Thyroid gland (tissue), 4 donors: ENCODE measurements around the gene TMCO4. TPM values are rescaled to one million over a fixed set of nuclear protein-coding genes. Genes with fewer than 3 reads are reported as not detected.

Source experiments
- DNase-seq, 2 donors: peaks; one replicate each; pipeline ENCODE4 v3.0.0-alpha.2; 2019
- H3K27ac ChIP-seq, 3 donors: fragments of 200-600 bp; sonication (generic); 1 replicate in 2 of 3; 2 replicates in 1 of 3; pipeline ENCODE4 v1.5.1; 2016 to 2019; ENCODE audit warnings: mild to moderate bottlenecking in 1 of 3, moderate library complexity in 1 of 3
- H3K27me3 ChIP-seq: fragments of 200-600 bp; sonication (generic); one replicate; pipeline ENCODE4 v1.5.1; 2019
- H3K36me3 ChIP-seq, 2 donors: fragments of 200-600 bp; sonication (generic); one replicate each; pipeline ENCODE4 v1.5.1; 2016 to 2019
- H3K4me1 ChIP-seq, 2 donors: fragments of 200-600 bp; sonication (generic); one replicate each; pipeline ENCODE4 v1.5.1; 2017 to 2019
- H3K4me3 ChIP-seq, 3 donors: fragments of 200-600 bp; sonication (generic); replicated peaks in 1 of 3; 1 replicate in 2 of 3; 2 replicates in 1 of 3; pipeline ENCODE4 v1.5.1; 2016; ENCODE audit warnings: mild to moderate bottlenecking in 1 of 3
- H3K9me3 ChIP-seq: fragments of 200-600 bp; sonication (generic); one replicate; pipeline ENCODE4 v1.5.1; 2017
- POLR2A ChIP-seq, 2 donors: fragments of 450-650 bp; IDR thresholded peaks; one replicate each; pipeline ENCODE4 v1.6.1; 2017; ENCODE audit warnings: antibody characterized with exemption in 2 of 2, mild to moderate bottlenecking in 2 of 2, moderate library complexity in 1 of 2
- WGBS, 2 donors: methylation state at CpG; one replicate each; pipeline ENCODE4 v1.1.5; 2017; 5-methylcytosine and 5-hydroxymethylcytosine counted together
- intact Hi-C: fragments of 100-400 bp; cut with DNase I; formaldehyde crosslinking; loops from one replicate; pipeline ENCODE4 v1.15.1; 2023
- total RNA-seq, 4 donors: library from RNA; depleted of rRNA; stranded (reverse); fragments of >200 nt; gene quantifications; one replicate each; pipeline ENCODE4 v1.2.3, GENCODE V29; 2016
- TF ChIP-seq, protein P1 (sequence below), 6 experiments: fragments of 200-600 bp in 3 of 6; fragments of 450-650 bp in 3 of 6; sonication (generic) in 3 of 6; IDR thresholded peaks; one replicate each; pipeline ENCODE4 v1.5.1; 2016 to 2019; ENCODE audit warnings: antibody characterized with exemption in 6 of 6, mild to moderate bottlenecking in 2 of 6, inconsistent platforms in 1 of 6, moderate library complexity in 1 of 6

The TMCO4 gene
- total RNA-seq, 4 donors from 2014 or later, result 34.3 to 67.7 (median 61.4) TPM

GRCh38 chr1:19744335-19744743, 55.4 kb downstream of the TMCO4 start:
- 92 to 93% methylated on average over 4 of the region's 4 CpGs for WGBS, 2 donors
- no peak for DNase-seq
- Histone ChIP-seq H3K27ac (no peak overlapping the region), H3K4me1 (no peaks in the 10 kb centered on the region), H3K4me3 (no peak overlapping the region), H3K9me3 (no peaks in the 10 kb centered on the region), H3K36me3 (peaks cover 11 to 27% of the 10 kb centered on the region in 2 donors), H3K27me3 (no peaks in the 10 kb centered on the region)
- intact Hi-C loops, result no loop called here
- TF ChIP-seq, protein P1, sequence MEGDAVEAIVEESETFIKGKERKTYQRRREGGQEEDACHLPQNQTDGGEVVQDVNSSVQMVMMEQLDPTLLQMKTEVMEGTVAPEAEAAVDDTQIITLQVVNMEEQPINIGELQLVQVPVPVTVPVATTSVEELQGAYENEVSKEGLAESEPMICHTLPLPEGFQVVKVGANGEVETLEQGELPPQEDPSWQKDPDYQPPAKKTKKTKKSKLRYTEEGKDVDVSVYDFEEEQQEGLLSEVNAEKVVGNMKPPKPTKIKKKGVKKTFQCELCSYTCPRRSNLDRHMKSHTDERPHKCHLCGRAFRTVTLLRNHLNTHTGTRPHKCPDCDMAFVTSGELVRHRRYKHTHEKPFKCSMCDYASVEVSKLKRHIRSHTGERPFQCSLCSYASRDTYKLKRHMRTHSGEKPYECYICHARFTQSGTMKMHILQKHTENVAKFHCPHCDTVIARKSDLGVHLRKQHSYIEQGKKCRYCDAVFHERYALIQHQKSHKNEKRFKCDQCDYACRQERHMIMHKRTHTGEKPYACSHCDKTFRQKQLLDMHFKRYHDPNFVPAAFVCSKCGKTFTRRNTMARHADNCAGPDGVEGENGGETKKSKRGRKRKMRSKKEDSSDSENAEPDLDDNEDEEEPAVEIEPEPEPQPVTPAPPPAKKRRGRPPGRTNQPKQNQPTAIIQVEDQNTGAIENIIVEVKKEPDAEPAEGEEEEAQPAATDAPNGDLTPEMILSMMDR (IDR thresholded peaks at IDR 0.05), result no peak
- no peak for TF ChIP-seq POLR2A (IDR thresholded peaks at IDR 0.05)

- intact Hi-C loops, result no loop called here
- 89 to 92% methylated on average over 9 of the region's 9 CpGs for WGBS, 2 donors
- DNase-seq, result no peak
- Histone ChIP-seq H3K4me1 (no peaks in the 10 kb centered on the region), H3K9me3 (no peaks in the 10 kb centered on the region), H3K4me3 (no peak overlapping the region), H3K27me3 (no peaks in the 10 kb centered on the region), H3K36me3 (peaks cover 11 to 27% of the 10 kb centered on the region in 2 donors), H3K27ac (no peak overlapping the region)
- TF ChIP-seq, protein P1 (IDR thresholded peaks at IDR 0.05), result no peak
- TF ChIP-seq POLR2A (IDR thresholded peaks at IDR 0.05), result no peak
Observed at GRCh38 chr1:19743793-19744192, 55.9 kb downstream of the TMCO4 start.

GRCh38 chr1:19743180-19743579, 56.5 kb downstream of the TMCO4 start:
- TF ChIP-seq, protein P1 (IDR thresholded peaks at IDR 0.05), result no peak
- TF ChIP-seq POLR2A (IDR thresholded peaks at IDR 0.05), result no peak
- 96 to 97% methylated on average over 3 of the region's 3 CpGs for WGBS, 2 donors

DNA sequence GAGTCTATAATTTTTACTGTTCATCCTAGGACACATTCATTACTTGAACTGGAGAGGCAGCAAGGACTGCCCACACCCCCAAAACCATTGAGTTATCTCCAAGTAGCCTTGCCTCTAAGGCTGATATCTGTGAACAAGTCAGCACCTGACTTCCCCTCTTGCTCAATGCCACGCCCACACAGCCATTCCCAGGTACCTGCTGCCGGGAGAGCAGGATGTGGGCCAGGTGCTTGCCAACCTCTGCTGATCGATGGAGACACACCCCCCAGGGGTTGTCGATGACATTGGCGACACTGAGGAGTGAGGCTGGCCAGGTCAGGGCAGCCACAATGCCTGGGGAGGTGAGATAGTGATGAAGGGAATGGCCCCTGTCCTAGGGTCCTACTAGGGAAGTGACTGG, 60.1 kb downstream of the TMCO4 start:
- 84 to 96% methylated on average over 5 of the region's 5 CpGs for WGBS, 2 donors
- no peak overlapping the region for H3K27ac ChIP-seq
- peaks cover 0 to 13% of the 10 kb centered on the region in 2 donors for H3K36me3 ChIP-seq
- no peak overlapping the region for H3K4me3 ChIP-seq
- DNase-seq, result no peak
- TF ChIP-seq, protein P1 (IDR thresholded peaks at IDR 0.05), result no peak
- TF ChIP-seq POLR2A (IDR thresholded peaks at IDR 0.05), result no peak
- H3K27me3 ChIP-seq, result no peaks in the 10 kb centered on the region
- H3K9me3 ChIP-seq, result no peaks in the 10 kb centered on the region
- H3K4me1 ChIP-seq, result peaks cover 0 to 9% of the 10 kb centered on the region in 2 donors
- intact Hi-C loops, result no loop called here

More at GRCh38 chr1:19743180-19743579, 56.5 kb downstream of the TMCO4 start:
- Histone ChIP-seq H3K9me3 (no peaks in the 10 kb centered on the region), H3K27me3 (no peaks in the 10 kb centered on the region), H3K4me3 (no peak overlapping the region), H3K27ac (no peak overlapping the region), H3K4me1 (no peaks in the 10 kb centered on the region), H3K36me3 (peaks cover 11 to 27% of the 10 kb centered on the region in 2 donors)
- no peak for DNase-seq
- intact Hi-C loops, result no loop called here

DNA sequence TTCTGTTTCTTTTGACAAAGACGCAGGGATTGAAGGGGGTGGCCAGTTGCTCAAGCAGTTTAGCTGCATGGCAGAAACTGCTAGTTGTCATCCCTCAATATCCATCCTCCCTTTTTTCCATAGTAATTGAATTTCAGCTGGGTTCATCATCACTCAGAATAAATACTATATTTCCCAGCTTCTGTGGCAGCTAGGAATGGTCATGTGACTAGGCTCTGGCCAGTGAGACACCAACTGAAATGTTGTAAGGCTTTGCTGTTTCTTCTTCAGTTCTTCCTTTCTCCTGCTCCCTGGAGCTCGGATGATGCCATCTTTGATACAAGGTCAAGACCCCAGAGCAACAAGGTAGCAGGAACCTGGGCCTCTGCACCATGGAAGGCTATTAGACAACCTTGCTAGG, 61.0 kb downstream of the TMCO4 start:
- TF ChIP-seq, protein P1 (IDR thresholded peaks at IDR 0.05), result no peak
- TF ChIP-seq POLR2A (IDR thresholded peaks at IDR 0.05), result no peak
- Histone ChIP-seq H3K4me3 (no peak overlapping the region), H3K27ac (no peak overlapping the region), H3K36me3 (peaks cover 0 to 5% of the 10 kb centered on the region in 2 donors), H3K9me3 (no peaks in the 10 kb centered on the region), H3K27me3 (no peaks in the 10 kb centered on the region), H3K4me1 (peaks cover 0 to 9% of the 10 kb centered on the region in 2 donors)
- intact Hi-C loops, result no loop called here
- DNase-seq, result no peak
- WGBS, 2 donors, result 98 to 100% methylated on average over 2 of the region's 2 CpGs
